ENCODE results near the gene SPRR5.

- TF ChIP-seq ZBTB33 (IDR thresholded peaks at IDR 0.05) (no peak), CTCF (IDR thresholded peaks at IDR 0.05; ENCODE audit: low read depth, low read length, missing input control) (no peak), YY1 (IDR thresholded peaks at IDR 0.05) (no peak), JUND (IDR thresholded peaks at IDR 0.05) (no peak), RAD21 (IDR thresholded peaks at IDR 0.05) (no peak), EGR1 (IDR thresholded peaks at IDR 0.05; ENCODE audit: low read depth in 2 of 2) (no peak), SP1 (IDR thresholded peaks at IDR 0.05) (no peak), GABPA (IDR thresholded peaks at IDR 0.05 in 1 of 2, conservative IDR thresholded peaks at IDR 0.05 in 1 of 2) (no peak), FOXA1 (IDR thresholded peaks at IDR 0.05) (no peak), NR2F2 (IDR thresholded peaks at IDR 0.05) (no peak)
- TF ChIP-seq, protein P1, sequence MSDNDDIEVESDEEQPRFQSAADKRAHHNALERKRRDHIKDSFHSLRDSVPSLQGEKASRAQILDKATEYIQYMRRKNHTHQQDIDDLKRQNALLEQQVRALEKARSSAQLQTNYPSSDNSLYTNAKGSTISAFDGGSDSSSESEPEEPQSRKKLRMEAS (IDR thresholded peaks at IDR 0.05): no peak
- TF ChIP-seq, protein P2, sequence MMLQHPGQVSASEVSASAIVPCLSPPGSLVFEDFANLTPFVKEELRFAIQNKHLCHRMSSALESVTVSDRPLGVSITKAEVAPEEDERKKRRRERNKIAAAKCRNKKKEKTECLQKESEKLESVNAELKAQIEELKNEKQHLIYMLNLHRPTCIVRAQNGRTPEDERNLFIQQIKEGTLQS (IDR thresholded peaks at IDR 0.05): no peak
- TF ChIP-seq, protein P3, sequence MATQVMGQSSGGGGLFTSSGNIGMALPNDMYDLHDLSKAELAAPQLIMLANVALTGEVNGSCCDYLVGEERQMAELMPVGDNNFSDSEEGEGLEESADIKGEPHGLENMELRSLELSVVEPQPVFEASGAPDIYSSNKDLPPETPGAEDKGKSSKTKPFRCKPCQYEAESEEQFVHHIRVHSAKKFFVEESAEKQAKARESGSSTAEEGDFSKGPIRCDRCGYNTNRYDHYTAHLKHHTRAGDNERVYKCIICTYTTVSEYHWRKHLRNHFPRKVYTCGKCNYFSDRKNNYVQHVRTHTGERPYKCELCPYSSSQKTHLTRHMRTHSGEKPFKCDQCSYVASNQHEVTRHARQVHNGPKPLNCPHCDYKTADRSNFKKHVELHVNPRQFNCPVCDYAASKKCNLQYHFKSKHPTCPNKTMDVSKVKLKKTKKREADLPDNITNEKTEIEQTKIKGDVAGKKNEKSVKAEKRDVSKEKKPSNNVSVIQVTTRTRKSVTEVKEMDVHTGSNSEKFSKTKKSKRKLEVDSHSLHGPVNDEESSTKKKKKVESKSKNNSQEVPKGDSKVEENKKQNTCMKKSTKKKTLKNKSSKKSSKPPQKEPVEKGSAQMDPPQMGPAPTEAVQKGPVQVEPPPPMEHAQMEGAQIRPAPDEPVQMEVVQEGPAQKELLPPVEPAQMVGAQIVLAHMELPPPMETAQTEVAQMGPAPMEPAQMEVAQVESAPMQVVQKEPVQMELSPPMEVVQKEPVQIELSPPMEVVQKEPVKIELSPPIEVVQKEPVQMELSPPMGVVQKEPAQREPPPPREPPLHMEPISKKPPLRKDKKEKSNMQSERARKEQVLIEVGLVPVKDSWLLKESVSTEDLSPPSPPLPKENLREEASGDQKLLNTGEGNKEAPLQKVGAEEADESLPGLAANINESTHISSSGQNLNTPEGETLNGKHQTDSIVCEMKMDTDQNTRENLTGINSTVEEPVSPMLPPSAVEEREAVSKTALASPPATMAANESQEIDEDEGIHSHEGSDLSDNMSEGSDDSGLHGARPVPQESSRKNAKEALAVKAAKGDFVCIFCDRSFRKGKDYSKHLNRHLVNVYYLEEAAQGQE (IDR thresholded peaks at IDR 0.05): no peak
These were observed 15.9 kb downstream of the SPRR5 start for GRCh38 chr1:152962876-152963415.

Data from liver (tissue), 3 donors.